Pancreas (tissue), 10 donors: ENCODE data around the gene NDUFAF2. TPM values are rescaled to one million over a fixed set of nuclear protein-coding genes. Genes with fewer than 3 reads are reported as not detected.

Experiments
- ATAC-seq, 4 donors: fragments of 200-7000 bp; cut with Tn5 transposase; one replicate each; pipeline versions ENCODE4 v1.8.0 to v1.9.1; 2020; ENCODE audit warnings: mild to moderate bottlenecking in 4 of 4, moderate library complexity in 4 of 4
- DNase-seq, 6 donors: peaks; one replicate each; pipeline ENCODE4 v3.0.0-alpha.2; 2020
- FAIRE-seq: peaks from 2 replicates; lab custom pipeline; 2012; peaks lifted over from hg19 to GRCh38; lab: Jason Lieb, UNC
- H3K27ac ChIP-seq, 4 donors: fragments of 200-600 bp; sonication (generic); 1 replicate in 3 of 4; 2 replicates in 1 of 4; pipeline versions ENCODE4 v1.5.0 to v1.8.0; 2020
- H3K27me3 ChIP-seq, 4 donors: fragments of 200-600 bp; one replicate each; pipeline ENCODE4 v1.8.0; 2021
- H3K36me3 ChIP-seq, 3 donors: fragments of 200-600 bp; sonication (generic) in 1 of 3; one replicate each; pipeline versions ENCODE4 v1.5.0 to v1.8.0; 2020 to 2021
- H3K4me1 ChIP-seq, 3 donors: fragments of 200-600 bp; one replicate each; pipeline ENCODE4 v1.8.0; 2021
- H3K4me3 ChIP-seq, 4 donors: fragments of 200-600 bp; sonication (generic) in 2 of 4; one replicate each; pipeline versions ENCODE4 v1.5.0 to v1.8.0; 2020 to 2021
- H3K9me3 ChIP-seq, 4 donors: fragments of 200-600 bp; one replicate each; pipeline ENCODE4 v1.8.0; 2021
- WGBS, 2 donors: extraction: QIAGEN DNeasy Blood & Tissue Kit; methylation state at CpG; one replicate each; pipeline ENCODE4 v1.1.7; 2013; 5-methylcytosine and 5-hydroxymethylcytosine counted together
- intact Hi-C, 3 donors: fragments of 100-400 bp; cut with DNase I; formaldehyde crosslinking; loops; one replicate each; pipeline versions ENCODE4 v1.11.1 to v1.14.2; 2022
- polyA plus RNA-seq, 2 donors: library from polyadenylated mRNA; stranded (reverse); fragments of 200-250 nt; gene quantifications; one replicate each; pipeline ENCODE4 v1.2.3, GENCODE V29; 2013
- total RNA-seq, 6 donors: library from RNA; stranded (reverse); fragmentation: NEBNext Ultra II Directional in 4 of 6; extraction: Animal tissue kit (Norgen Biotek cat#: 25700) in 4 of 6; gene quantifications; one replicate each; pipeline versions ENCODE4 v1.2.1 to v1.2.4, GENCODE V29; 2021 to 2023
- TF ChIP-seq, protein P1 (sequence below), 4 donors: fragments of 200-600 bp; sonication (generic) in 3 of 4; IDR thresholded peaks; one replicate each; pipeline versions ENCODE4 v1.5.0 to v1.8.0; 2021; ENCODE audit warnings: antibody characterized with exemption in 4 of 4
- donor health status: healthy with polysubstance abuse.
- donor health status: DM: no; HTN: no; CAD: no; lungs with moderate emphysema.
- donor health status: DM: no; HTN: no; CAD: no.
- donor health status: control.
- donor health status: control.
- donor health status: Bipolar disorder and iron deficiency.
- donor health status: DM: yes; HTN: yes; CAD: no.
- donor health status: DM: no; HTN: no; CAD: no.
- donor health status: DM: no; HTN: no; CAD: no.
- donor health status: DM: yes; HTN: yes; CAD: no.

Gene NDUFAF2
- total and polyA plus RNA-seq, 8 donors: 9.4 to 28.6 (median 12.8) TPM

DNA sequence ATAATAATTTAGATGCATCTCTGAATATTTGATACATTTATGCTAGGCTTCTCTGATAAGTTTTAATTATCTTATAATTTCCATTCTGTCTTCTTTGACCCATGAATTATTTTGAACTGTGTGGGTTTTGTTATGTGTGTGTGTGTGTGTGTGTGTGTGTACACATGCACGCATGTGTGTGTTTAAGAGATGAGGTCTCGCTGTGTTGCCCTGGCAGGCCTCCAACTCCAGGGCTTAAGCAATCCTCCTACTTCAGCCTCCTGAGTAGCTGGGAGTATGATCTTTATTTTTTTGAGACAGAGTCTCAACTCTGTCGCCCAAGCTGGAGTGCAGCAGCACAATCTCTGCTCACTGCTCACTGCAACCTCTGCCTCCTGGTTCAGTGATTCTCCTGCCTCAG lies 75.4 kb downstream of the NDUFAF2 start:
- ATAC-seq (no peak), FAIRE-seq (no peak), DNase-seq (peak in 2 of 6 donors; percentile 19 to 28)
- Histone ChIP-seq H3K36me3 (no peaks in the 10 kb centered on the region), H3K4me3 (no peak overlapping the region), H3K4me1 (peaks cover 0 to 2% (median 1%) of the 10 kb centered on the region in 3 donors), H3K27ac (no peak overlapping the region), H3K9me3 (no peaks in the 10 kb centered on the region), H3K27me3 (no peaks in the 10 kb centered on the region)
- TF ChIP-seq, protein P1, sequence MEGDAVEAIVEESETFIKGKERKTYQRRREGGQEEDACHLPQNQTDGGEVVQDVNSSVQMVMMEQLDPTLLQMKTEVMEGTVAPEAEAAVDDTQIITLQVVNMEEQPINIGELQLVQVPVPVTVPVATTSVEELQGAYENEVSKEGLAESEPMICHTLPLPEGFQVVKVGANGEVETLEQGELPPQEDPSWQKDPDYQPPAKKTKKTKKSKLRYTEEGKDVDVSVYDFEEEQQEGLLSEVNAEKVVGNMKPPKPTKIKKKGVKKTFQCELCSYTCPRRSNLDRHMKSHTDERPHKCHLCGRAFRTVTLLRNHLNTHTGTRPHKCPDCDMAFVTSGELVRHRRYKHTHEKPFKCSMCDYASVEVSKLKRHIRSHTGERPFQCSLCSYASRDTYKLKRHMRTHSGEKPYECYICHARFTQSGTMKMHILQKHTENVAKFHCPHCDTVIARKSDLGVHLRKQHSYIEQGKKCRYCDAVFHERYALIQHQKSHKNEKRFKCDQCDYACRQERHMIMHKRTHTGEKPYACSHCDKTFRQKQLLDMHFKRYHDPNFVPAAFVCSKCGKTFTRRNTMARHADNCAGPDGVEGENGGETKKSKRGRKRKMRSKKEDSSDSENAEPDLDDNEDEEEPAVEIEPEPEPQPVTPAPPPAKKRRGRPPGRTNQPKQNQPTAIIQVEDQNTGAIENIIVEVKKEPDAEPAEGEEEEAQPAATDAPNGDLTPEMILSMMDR (IDR thresholded peaks at IDR 0.05): no peak
- 74 to 76% methylated on average over 3 of the region's 3 CpGs for WGBS, 2 donors
- intact Hi-C loops: no loop called here

DNA sequence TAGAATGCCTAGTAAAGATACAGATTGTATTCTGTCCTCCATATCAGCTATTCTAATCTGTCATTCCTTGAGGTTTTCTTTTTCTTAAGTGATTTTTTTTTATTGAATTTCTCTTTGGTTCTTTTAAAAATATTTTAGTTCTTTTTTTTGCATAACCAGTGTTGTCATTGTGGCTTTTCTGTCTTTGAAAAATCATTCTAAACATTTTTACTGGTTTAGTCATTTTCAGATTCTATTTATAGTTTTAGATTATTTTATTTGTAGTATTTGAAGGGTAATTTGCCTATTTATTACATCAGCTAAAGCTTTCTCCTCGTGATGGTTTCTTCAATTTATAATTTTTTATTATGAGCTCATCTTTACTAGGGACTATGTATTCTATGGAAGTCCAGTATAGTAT lies 78.1 kb downstream of the NDUFAF2 start:
- H3K27ac ChIP-seq: no peak overlapping the region
- intact Hi-C loops: no loop called here
- WGBS, 2 donors: 65 to 67% methylated on average over 1 of the region's 1 CpG
- DNase-seq: no peak
- FAIRE-seq: no peak
- H3K9me3 ChIP-seq: no peaks in the 10 kb centered on the region
- TF ChIP-seq, protein P1 (IDR thresholded peaks at IDR 0.05): no peak
- no peak overlapping the region for H3K4me3 ChIP-seq
- ATAC-seq: no peak
- H3K36me3 ChIP-seq: no peaks in the 10 kb centered on the region
- no peaks in the 10 kb centered on the region for H3K27me3 ChIP-seq
- peaks cover 0 to 6% (median 4%) of the 10 kb centered on the region in 3 donors for H3K4me1 ChIP-seq

DNA sequence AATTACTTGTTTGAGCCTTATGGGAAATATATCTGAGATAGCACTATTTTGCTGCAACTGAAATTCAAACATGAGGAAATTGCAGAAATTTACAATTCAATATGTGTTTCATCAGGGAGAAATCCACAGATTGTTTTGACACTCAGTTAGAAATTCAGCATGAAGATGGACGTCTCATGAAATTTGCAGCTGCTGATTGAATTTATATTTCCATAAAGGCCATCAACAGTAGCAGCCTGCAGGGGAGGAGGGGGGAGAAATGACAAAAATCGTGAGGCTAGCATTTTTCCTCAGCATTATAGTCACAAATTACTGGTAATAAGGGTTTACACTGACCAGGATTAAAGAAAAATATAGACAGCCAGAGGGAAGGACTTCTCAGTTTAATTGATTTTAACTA lies 81.0 kb downstream of the NDUFAF2 start:
- no peaks in the 10 kb centered on the region for H3K27me3 ChIP-seq
- H3K27ac ChIP-seq: no peak overlapping the region
- DNase-seq: no peak
- H3K9me3 ChIP-seq: no peaks in the 10 kb centered on the region
- H3K4me3 ChIP-seq: no peak overlapping the region
- TF ChIP-seq, protein P1 (IDR thresholded peaks at IDR 0.05): no peak
- no peak for FAIRE-seq
- intact Hi-C loops: no loop called here
- H3K36me3 ChIP-seq: no peaks in the 10 kb centered on the region
- 38 to 42% methylated on average over 2 of the region's 2 CpGs for WGBS, 2 donors
- peaks cover 0 to 6% (median 4%) of the 10 kb centered on the region in 3 donors for H3K4me1 ChIP-seq
- no peak for ATAC-seq

DNA sequence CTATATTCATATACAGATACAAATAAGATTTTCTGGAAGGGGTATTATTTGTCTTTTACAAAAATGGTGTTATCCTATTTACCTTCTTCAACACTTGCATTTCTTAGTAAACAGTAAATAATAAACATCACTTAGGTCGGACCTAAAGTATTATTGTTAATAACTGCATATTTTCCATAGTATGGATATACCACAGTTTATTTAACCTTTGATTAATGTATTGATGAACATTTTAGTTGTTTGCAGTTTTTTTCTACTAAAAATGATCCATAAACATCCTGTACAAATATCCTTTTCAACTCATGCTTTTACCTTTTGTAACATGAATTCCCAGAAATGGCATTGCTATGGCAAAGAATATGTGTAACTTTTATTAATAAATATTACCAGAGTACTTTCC lies 83.4 kb downstream of the NDUFAF2 start:
- no peaks in the 10 kb centered on the region for H3K36me3 ChIP-seq
- FAIRE-seq (no peak), DNase-seq (no peak), ATAC-seq (no peak)
- H3K4me3 ChIP-seq: no peak overlapping the region
- TF ChIP-seq, protein P1 (IDR thresholded peaks at IDR 0.05): no peak
- no peak overlapping the region for H3K27ac ChIP-seq
- peaks cover 0 to 6% (median 4%) of the 10 kb centered on the region in 3 donors for H3K4me1 ChIP-seq
- intact Hi-C loops: no loop called here
- no peaks in the 10 kb centered on the region for H3K27me3 ChIP-seq
- H3K9me3 ChIP-seq: no peaks in the 10 kb centered on the region
- WGBS, 2 donors: 80 to 94% methylated on average over 1 of the region's 1 CpG

DNA sequence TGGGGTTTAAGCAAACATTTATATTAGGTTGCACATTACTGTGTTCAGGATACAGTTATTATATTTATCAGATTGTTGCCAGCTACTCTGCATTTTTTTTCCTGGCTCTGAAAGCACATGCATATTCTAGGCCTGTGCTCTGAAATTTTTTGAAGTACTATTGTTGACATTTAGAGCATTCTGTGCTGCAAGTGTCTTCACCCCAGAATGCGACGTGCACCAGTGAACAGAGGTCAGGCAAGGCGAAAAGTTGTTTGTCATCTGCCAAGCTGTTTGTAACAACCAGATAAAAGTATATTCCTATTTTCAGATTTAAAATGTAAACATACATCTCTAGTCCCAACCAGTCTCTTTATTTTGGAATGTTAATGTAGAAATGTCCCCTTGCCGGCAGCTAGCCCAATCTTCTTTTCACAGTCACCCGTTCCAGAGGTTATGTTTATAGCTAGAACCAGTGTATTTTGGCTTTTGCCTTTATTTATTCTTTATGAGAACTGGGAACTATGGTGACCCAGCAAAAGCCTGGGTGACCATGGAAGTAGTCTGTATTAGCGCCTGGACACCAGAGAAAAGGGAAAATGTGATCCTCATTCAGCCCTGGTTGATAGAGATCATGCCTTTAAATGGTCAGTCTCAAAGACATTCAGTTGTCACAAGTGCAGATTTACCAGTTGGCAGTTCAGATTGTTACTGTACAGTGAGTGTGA lies 84.6 kb downstream of the NDUFAF2 start:
- ATAC-seq (no peak), FAIRE-seq (no peak), DNase-seq (no peak)
- WGBS, 2 donors: 70 to 77% methylated on average over 6 of the region's 6 CpGs
- Histone ChIP-seq H3K27me3 (no peaks in the 10 kb centered on the region), H3K4me3 (no peak overlapping the region), H3K36me3 (no peaks in the 10 kb centered on the region), H3K4me1 (peaks cover 0 to 6% (median 4%) of the 10 kb centered on the region in 3 donors), H3K27ac (no peak overlapping the region), H3K9me3 (no peaks in the 10 kb centered on the region)
- intact Hi-C loops: no loop called here
- TF ChIP-seq, protein P1 (IDR thresholded peaks at IDR 0.05): no peak
